GM21825 (cell line): Measurements from ENCODE around the gene AUTS2.

Experiments
- ATAC-seq: cut with Tn5 transposase; IDR thresholded peaks from one replicate; pipeline ENCODE4 v1.9.1; 2021; ENCODE audit warnings: mild to moderate bottlenecking, moderate library complexity; ENCODE audit not compliant: unreplicated experiment

AUTS2 gene

DNA sequence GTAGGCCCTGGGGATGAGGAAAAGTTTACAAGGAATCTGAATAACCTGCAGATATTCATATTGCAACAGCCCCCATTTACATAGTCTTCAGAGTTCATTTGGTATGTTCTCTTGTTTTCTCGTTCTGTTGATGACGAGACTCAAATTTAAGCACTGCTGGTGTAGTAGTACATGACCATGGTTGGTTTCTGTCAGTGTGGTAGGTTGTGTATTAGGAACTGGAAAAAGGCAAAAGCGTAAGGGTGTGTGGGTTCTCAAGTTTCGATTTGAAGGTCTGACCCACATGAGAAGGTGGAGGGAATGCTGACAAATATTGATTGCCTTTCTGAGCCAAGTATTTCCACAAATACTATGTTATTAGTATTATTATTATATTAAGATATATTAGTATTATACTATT is 151.7 kb downstream of the AUTS2 start:
- ATAC-seq, result no peak

DNA sequence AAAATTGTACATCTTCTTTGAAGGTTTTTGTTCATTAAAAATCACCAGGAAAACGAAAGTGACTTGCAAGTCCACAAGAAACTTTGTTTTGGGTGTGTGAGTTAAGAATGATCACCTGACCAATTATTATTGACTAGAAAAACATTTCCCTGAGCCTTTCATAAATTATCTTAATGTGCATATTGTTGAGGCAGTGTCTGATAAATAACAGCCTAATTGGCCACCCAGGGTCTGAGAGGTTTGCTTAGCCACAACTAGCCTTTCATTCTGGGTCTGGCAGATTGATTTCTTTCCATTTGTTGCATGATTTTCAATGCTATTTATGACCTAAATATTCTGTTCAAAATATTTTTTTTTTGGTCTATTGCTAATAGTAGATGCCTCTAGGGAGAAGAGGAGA is 152.8 kb downstream of the AUTS2 start:
- ATAC-seq, result no peak

- ATAC-seq, result no peak
Measured at GRCh38 chr7:69753981-69754380, 155.7 kb downstream of the AUTS2 start.

DNA sequence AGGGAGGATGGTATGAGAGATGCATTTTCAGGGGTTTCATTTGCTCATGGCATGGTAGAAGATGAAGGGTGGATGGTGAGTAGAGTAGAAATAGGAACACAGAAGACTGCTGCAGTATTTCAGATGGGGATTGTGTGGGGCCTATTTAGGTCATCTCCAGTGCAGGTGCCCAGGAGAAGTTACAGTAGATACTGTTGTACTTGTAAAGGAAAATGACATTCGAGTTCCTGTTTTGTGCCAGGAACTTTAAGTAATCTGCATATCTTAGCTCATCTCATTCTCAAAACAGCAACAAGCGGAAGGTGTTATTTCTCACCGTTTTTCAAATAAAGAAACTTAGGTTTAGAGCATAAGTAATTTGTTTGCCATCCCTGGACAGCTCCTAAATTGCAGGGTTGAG is 156.2 kb downstream of the AUTS2 start:
- ATAC-seq, result no peak

GRCh38 chr7:69756235-69756634 is 158.0 kb downstream of the AUTS2 start:
- no peak for ATAC-seq

DNA sequence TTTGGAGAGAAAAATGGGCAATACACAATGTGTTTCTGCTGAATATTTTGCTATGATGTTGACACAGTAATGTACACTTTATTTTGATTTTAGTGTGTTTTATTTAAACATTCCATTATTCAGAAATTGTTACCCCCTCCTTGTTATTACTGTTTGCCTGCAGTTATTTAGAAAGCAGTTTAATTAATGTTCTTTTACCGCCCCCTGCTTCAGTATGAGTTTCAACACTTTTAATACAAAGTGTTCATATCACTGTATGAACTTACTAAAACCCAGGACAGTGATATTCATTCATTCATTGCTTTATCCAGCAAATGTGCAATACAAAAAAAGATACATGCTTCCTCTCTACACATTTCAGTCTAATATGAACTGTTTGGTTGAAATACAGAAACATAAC is 159.3 kb downstream of the AUTS2 start:
- no peak for ATAC-seq

DNA sequence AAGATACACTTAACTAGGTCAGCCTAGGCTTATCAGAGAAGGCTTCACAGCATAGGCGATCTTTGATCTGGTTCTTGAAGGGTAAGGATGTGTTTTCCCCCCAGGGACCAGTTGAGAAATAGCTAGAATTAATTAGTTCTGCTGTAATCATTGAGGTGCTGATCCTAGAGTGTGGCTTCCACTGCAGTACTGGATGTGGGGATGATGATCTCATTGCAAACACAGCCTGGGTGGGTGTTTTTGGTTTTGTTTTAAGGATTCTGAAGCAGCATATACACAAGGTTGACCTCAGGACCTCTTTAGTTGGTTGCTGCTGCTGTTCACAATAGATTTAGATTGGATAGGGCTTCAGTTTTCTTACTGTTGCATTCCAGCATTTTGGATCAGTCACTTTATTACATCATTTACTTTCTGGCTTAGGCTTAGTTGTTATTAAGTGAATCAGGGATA is 159.7 kb downstream of the AUTS2 start:
- no peak for ATAC-seq

DNA sequence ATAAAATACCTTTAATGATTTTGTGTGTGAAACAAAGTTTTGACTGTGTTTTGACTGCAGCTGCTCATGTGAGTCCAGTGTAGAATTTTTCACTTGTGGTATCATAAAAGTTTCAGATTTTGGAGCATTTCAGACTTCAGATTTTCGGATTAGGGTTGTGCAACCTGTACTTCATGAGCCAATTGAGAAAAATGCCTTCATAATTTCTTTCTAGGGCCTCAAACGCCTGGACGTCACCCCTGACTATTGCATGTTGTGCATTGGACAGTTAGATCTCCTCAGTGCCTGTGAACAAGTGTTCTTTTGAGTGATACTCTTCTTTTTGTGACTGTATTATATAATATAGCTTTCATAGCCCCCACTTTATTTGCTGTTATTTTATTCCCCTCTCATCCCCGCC is 161.1 kb downstream of the AUTS2 start:
- ATAC-seq, result no peak

GRCh38 chr7:69761290-69761922 is 163.1 kb downstream of the AUTS2 start:
- no peak for ATAC-seq

DNA sequence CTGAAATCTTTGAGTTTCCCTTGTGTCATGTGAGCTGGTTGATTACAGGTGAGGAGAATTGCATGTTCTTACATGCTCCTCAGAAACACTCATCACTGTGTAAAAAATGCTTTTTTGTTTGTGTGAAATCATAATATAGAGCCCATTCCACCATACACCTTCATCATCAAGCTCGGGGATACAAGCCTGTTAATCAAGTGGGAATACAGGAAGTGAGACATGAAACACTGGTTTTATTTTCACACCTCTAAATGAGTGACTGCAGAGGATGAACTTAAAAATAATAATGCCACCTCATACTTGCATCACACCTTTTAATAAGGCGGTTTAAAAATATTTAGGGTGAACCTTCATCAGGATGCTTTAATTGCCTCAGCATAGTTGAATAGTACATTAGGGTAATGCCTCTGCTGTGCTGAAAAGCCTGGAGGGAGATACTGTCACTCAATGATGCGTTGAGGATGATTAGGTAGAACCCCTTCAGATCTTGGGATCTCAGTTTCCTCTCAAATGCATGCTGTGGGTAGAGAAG is 164.6 kb downstream of the AUTS2 start:
- ATAC-seq, result peak; percentile 42

- ATAC-seq, result no peak
Measured at GRCh38 chr7:69763513-69763912, 165.2 kb downstream of the AUTS2 start.

DNA sequence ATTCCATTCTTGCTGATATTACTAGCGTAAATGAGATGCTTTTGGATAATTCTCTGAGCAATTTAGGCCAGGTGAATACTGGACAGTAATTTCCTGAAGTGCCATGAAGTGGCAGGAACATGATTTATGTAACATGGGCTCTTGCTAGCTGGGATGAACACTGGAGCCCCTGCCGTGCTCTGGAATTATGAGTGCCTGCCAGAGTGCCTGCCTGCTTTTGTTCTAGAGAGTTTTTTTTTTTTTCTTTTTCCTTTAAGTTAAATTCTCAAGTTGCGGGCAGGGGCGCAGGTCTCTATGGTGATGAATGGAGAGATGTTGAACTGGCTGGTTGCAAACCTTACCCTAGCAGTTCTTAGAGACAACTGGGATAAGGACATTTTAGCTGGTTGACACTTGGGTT is 165.9 kb downstream of the AUTS2 start:
- ATAC-seq, result no peak

DNA sequence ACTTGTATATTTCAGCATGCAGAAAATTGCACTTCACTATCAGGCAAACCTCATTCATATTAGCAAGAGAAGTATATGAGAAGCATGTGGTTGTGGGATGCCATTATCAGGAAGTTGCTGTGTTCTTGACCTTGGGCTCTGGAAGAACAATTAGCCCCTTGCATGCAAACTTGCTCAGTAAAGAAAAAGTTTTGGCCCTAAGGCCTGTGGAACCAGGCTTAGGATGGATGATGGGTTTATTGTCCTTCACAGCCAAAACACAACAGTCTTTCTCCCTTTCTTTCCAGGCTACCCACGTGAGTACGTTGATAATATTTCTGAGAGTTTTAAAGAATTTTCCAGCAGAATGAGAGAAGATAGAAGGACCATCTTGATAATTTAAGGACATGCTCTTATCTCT is 166.4 kb downstream of the AUTS2 start:
- ATAC-seq, result no peak

DNA sequence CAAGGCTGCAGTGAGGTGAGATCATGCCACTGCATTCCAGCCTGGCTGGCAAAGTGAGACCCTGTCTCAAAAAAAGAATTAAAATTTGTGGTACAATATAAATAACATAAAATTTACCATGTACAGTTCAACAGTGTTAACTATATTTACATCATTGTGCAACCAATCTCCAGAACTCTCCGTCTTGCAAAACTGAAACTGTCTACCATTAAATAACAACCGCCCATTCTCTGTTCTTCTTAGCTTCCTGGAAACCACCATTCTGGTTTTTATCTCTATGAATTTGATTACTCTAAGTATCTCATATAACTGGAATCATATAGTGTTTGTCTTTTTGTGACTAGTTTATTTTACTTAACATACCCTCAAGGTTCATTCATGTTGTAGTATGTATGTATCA is 167.6 kb downstream of the AUTS2 start:
- ATAC-seq, result no peak

GRCh38 chr7:69768986-69769595 is 170.8 kb downstream of the AUTS2 start:
- no peak for ATAC-seq

GRCh38 chr7:69769826-69770225 is 171.6 kb downstream of the AUTS2 start:
- ATAC-seq, result no peak

GRCh38 chr7:69770613-69771012 is 172.3 kb downstream of the AUTS2 start:
- ATAC-seq, result no peak

- ATAC-seq, result no peak
Measured at GRCh38 chr7:69772718-69773436, 174.6 kb downstream of the AUTS2 start.

DNA sequence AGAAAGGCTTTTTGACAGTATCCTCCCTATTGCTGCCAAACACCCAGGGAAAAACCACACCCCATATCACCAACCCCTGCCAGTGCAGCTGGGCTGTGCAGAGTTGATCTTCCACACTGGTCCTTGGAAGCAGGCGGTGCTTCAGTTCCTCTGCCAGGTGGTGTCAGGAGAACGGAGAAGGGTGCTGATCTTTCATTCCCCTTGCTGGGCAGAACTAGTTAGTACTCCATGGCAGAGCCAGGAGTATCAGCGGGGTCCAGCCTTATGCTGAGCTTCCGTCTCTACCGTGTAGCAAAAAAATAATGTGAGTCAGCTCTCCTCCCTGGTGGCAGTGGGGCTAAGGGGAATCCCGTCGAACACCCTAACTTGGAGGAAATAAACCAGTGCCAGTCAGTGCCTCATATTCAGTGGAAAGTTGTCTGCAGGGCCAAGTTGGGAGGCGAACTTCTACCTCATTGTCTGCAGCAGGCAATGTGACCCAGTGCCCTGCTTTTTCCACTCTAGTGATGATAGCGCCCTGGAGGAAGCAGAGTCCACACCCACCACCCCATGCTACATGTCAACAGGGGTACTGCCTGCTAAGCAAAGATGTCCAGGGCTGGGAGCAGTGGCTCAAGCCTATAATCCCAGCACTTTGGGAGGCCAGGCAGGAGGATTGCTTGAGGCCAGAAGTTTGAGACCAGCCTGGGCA is 175.4 kb downstream of the AUTS2 start:
- ATAC-seq, result no peak

- no peak for ATAC-seq
Measured at GRCh38 chr7:69775231-69775771, 177.0 kb downstream of the AUTS2 start.

GRCh38 chr7:69776611-69777010 is 178.3 kb downstream of the AUTS2 start:
- ATAC-seq, result no peak
